Right ventricle myocardium superior (tissue), 1 donor: ENCODE results near the gene NLRP6. TPM values are rescaled to one million over a fixed set of nuclear protein-coding genes. Genes with fewer than 3 reads are reported as not detected.
A peak's percentile ranks its signal among the peaks of the same experiment; 100 is the strongest.
"Not testable (repeated sequence)": the region's sequence is repeated elsewhere in the genome, so short reads cannot be mapped to it uniquely, and the experiment has no call there.

ENCODE experiments used
- ATAC-seq: fragments of 200-7000 bp; cut with Tn5 transposase; one replicate; pipeline ENCODE4 v1.9.1; 2020; ENCODE audit warnings: mild to moderate bottlenecking; ENCODE audit not compliant: poor library complexity
- DNase-seq: peaks from one replicate; pipeline ENCODE4 v3.0.0-alpha.2; 2020
- intact Hi-C: fragments of 100-400 bp; cut with DNase I; formaldehyde crosslinking; loops from one replicate; pipeline ENCODE4 v1.11.2; 2022
- long read RNA-seq: library from polyadenylated mRNA; unstranded; transcript quantifications from one replicate; pipeline ENCODE4 v2.0.0, GENCODE V29; 2021
- total RNA-seq: library from RNA; stranded (reverse); fragmentation: NEBNext Ultra II Directional; extraction: Animal tissue kit (Norgen Biotek cat#: 25700); gene quantifications from one replicate; pipeline ENCODE4 v1.2.1, GENCODE V29; 2021
- donor health status: DM: no; HTN: yes; CAD: no; lungs with severe emphysema.

The NLRP6 gene
- total RNA-seq: 0.11 TPM
- long read RNA-seq: 0 reads

DNA sequence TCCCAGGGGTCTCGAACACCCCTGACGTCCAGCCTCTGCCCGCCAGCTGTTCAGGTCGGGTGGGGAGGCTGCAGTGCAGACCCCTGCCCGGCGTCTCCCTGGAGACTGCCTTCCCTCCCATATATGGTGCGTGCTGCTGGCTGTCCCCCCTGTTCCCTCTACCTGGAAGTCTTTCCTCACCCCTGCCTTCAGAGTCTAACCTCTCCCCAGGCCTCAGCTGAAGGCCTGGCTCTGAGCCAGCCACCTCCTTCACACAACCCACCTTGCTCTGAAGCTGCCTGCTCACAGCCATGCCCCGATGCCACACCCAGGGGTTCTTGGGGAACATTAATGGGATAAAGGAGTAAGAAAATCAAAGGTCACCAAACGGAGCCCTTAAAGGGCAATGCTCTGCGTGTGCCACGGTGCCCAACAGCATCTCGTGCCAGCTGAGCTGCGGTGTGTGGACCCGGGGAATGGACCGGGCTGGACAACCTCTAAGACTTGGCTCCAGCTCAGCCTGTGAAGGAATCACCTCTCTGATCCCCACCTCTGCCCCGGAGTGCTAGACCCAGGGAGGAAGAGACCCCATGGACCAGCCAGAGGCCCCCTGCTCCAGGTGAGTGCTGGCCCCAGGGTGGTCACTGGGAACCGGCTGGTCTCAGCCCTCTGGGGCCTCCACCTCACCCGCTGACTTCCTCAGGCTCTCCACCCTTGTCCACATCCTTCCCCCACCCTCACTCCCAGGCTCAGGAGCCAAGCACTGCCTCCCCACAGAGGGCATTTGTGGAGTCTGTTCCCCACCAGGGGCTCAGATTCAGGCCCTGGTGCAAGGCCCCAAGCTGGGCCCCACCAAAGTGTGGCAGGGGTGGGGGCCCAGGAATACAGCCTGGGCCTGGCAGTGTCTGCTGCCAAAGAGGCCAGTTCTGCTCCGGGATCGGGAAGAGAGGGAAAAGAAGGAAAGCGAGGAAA lies at the start of gene NLRP6:
Gene NLRP6 (plus strand): TSS at position 407 of the 951 bp plus-strand sequence. CDS start 163 bp downstream, at position 570.
- intact Hi-C loops: no loop called here
- DNase-seq: peak; percentile 35
- ATAC-seq: no peak

DNA sequence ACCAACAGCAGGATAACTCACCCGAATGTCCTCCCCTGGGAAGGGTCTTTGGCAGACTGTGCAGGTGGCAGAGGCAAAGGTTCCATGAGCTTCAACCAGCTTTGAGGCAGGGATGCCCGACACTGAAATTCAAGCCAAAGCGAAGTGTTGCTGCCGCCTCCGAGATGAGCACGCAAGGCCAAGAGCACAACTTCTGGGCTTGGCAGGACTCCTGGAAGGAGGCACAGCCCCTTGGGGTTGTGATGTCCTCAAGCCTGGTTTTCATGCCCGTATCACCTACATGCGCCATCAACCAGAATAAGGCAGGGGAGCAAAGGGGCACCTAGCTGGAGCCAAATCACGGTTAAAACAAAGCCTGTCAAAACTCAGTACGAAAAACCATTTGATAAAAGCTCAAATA lies 47.8 kb upstream of the NLRP6 start:
- intact Hi-C loops: no loop called here
- no peak for DNase-seq
- ATAC-seq: no peak

DNA sequence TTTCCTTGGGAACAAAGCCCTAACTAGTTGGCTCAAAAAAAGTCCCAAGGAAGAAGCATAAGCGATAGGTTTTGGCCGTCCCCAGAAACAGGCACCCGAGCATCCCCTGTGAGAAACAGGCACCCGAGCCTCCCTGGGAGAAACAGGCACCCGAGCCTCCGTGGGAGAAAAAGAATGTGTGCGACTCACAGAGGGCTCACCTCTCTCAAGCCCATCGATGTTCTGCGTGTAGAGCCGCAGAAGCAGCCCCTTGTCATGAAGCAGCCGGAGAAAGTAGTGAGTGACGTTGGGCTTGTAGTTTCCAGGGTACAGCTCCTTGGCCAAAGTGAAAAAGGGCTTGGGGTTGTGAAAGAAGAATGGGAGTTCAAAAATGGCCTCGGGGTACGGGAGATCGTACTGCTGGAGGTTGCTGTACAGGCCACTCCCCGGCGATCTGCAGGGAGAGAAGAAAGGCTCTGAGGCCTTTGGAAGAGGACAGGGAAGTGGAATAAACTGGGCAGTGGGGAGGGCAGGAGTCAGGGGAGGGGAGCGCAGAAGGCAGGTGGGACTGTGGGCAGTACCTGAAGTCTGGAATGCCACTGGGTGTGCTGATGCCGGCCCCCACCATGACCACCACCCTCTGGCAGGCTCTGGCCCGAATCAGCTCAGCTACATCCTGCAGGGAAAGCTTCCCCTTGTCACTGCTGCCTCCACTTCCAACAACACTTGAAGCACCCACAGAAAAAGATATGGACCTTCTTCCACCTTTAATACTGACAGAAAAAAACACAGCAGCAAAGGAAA lies 45.2 kb upstream of the NLRP6 start:
- intact Hi-C loops: no loop called here
- DNase-seq (no peak), ATAC-seq (no peak)

DNA sequence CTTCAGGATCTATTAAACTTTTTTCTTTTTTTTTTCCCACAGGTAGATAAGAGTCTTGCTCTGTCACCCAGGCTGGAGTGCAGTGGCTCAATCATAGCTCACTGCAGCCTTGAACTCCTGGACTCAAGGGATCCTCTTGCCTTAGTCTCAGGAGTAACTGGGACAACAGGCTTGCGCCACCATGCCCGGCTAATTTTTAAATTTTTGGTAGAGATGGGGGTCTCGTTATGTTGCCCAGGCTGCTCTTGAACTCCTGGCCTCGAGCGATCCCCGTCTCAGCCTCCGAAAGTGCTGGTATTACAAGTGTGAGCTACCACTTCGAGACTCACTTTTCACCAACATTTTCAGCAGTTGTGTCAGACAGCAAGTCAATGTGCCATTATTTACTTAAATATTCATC lies 43.0 kb upstream of the NLRP6 start:
- ATAC-seq: no peak
- intact Hi-C loops: no loop called here
- DNase-seq: no peak

DNA sequence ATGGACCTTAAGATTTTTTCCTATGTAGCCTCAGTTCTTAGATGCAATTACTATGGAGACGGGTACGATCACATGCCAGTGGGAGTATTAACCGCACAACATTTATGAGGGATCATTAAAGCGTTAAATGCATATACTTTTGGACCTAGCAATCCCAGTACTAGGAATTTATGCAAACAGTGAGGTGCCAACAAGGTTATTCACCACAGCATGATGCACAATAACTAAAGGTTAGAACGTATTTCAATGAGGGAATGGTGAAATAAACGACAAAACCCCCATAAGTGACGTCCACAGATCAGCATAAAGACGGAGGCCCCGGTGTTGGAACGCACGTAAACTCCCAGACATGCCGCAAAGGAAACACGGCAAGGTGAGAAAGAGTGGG lies 42.6 kb upstream of the NLRP6 start:
- intact Hi-C loops: no loop called here

DNA sequence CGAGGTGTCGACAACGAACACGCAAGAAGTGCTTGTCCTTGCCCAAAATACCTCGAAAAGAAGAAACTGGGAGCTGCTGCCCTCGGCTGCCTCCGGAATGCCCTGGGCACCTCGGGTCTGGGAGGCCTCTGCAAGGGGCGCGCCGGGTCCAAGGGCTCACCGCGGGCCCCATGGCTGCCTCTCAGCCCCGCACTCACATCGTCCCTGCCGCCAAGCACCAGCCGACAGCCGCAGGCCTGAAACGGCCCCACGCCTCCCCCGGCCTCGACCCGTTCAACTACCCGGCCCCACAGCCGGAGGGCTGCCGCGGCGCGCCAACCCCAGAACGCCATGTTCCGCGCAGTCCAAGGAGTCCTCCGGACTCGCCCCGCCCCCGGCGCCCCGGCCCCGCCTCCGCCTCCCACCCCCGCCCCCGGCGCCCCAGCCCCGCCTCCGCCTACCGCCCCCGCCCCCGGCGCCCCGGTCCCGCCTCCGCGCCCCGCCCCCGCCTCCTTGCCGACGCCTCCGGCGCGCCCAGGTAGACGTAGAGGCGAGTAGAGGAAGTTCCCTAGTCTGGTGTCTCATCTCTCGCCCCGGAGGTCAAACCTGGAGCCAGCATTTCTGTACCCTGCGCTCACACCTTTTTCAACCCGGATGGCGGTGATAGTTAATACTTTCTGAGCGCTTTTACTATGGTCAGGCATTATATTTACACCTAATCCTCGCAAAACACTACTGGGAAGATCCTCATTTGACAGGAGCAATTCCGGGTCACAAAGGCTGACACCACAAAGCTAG lies 42.0 kb upstream of the NLRP6 start, which contains the start of gene SIRT3:
Gene SIRT3 (minus strand): TSS at position 346 of the 777 bp plus-strand sequence. CDS start 14 bp downstream, at position 332.
- peak; percentile 88 for DNase-seq
- peak; percentile 92 for ATAC-seq
- intact Hi-C loops: no loop called here

More for the DNA sequence above, 42.6 kb upstream of the NLRP6 start:
- ATAC-seq (peak; percentile 12), DNase-seq (no peak)

DNA sequence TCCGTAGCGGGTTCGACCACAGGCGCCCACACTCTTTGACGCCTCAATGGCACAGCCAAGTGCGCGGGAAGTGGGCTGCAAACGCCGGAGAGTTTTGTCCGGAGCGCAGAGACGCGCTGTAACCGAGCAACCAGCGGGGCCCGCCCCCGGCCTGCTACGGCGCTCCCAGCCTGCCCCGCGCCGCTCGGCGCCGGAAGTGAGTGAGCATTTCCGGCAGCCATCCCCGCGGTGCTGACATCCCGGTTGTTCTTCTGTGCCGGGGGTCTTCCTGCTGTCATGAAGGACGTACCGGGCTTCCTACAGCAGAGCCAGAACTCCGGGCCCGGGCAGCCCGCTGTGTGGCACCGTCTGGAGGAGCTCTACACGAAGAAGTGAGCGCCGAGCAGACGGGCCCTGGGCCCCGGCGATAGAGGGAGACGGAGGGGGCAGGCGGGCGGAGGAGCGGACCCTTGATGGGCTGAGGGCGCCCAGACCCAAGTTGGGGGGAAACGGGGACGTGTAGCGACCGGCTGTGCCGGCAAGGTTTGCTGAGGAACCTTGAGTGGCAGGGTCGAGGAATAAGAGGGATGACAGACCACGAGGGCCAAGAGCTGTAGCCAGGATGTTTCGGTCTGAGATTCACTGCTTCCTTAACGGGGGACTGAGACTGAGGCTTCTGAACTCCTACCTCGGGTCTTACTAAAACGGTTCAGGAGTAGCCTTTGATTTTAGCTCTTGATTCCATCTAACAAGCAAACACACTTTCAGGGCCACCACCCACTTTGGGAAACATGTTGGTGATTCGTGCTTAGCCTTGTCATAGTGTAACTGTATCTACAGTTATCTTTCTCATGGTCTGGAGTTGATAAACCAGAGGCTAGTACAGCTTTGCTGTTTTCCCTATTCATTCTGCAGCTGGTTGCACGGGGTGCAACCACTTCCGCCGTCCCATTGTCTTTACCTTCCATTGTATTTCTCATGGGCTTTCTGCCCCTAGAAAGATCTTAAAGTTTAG lies 41.1 kb upstream of the NLRP6 start, which contains the start of gene PSMD13:
Gene PSMD13 (plus strand): TSS at position 203 of the 994 bp plus-strand sequence. CDS start 74 bp downstream, at position 277.
- ATAC-seq: peak; percentile 94
- peak; percentile 93 for DNase-seq
- intact Hi-C loops: no loop called here

DNA sequence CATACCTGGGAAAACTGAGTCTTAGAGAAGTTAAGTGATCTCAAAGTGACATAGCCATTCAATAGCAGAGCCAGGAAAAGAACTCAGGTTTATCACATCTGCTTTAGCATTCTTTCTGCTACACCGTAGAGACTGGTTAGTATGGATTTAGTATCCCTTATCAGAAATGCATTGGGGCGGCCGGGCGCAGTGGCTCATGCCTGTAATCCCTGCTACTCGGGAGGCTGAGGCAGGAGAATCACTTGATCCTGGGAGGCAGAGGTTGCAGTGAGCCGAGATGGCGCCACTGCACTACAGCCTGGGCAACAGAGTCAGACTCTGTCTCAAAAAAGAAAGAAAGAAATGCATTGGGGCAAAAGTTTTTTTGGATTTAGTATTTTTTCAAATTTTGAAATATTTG lies 39.9 kb upstream of the NLRP6 start:
- intact Hi-C loops, ATAC-seq, DNase-seq: not testable (repeated sequence)

DNA sequence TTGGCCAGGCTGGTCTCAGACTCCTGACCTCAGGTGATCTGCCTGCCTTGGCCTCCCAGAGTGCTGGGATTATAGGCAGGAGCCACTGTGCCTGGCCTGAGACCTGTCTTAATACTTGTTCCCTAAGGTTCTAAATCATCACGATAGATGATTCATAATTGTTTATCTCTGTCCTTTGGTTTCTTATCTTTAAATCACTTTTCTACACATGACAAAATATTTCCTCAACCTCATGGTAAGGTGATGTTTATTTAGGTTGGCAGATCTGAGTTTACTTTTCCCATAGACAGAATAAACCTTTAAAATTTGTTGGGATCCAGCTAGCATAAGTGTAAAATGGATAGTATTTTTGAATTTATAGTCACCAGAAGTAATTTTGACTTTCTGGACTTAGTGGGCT lies 37.9 kb upstream of the NLRP6 start:
- intact Hi-C loops: no loop called here
- ATAC-seq: no peak
- DNase-seq: no peak

DNA sequence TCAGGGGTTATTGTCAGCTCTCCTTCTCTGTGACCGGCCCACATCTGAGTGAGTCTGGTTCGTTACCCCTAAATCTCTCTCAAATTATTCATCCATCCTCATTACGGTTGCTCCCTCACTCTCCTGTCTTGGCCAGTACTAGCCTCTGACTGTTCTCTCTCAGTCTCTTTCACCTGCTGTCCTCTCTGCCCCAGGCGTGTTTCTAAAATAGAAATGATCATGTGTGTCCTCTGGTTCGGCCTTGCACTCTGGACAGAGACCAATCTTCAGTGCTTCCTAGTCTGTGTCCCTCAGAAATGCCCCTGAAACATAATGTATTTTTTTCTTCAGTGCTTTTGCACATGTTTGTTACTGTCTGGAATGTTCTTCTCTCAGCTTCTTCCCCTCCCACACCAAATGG lies 36.6 kb upstream of the NLRP6 start:
- ATAC-seq (peak; percentile 69), DNase-seq (no peak)
- intact Hi-C loops: no loop called here

DNA sequence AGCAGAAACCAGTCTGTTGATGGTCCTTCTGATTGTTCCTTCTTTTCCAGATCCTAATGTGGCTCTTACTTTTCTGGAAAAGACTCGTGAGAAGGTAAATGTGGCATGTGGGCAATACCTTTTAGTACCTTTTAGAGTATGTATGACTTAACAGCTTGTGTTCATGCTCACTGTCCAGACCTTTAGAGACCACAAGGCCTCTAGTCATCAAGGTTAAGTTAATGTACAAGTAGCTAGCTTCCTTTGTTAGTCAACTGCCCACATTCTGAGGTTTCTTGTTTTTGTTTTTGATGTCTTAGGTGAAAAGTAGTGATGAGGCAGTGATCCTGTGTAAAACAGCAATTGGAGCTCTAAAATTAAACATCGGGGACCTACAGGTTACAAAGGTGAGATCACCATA lies 33.8 kb upstream of the NLRP6 start:
- no peak for ATAC-seq
- intact Hi-C loops: no loop called here
- DNase-seq: no peak

DNA sequence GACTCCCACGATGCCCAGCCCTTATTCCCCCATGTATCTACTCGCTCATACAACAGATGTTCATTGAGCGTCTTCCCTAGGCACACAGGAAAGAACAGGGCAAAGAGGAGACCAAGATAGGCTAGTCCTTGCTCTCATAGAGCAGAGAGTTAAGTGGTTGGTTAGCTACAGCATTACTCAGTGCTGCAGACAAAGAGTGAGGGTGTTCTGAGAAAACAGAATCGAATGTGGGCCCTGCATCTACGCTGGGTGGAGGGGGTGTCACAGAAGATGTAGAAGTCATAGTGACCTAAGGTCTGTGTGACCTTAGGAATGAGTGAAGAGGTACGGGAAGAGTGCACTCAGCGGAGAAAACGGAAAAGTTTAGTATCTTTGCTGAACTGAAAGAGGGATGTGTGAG lies 29.1 kb upstream of the NLRP6 start:
- ATAC-seq (no peak), DNase-seq (no peak)
- intact Hi-C loops: no loop called here

DNA sequence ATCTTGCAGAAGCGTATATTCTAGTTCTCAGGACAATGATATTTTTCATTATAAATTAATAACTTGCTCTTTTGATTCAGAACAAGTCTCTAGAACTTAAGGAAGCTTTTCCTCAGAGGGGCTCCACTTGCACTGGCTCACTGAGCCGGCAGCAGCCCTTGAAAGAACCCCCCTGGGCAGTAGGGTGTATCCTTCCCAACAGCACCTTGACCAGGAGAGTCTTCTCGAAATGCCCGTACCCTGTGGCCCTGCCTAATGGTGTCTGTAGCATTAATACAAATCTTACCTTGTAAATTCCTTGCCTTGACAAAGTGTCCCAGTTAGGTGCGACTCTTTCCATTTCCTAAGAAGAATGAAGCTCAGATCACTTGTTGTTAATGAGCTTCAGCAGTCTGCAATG lies 27.9 kb upstream of the NLRP6 start:
- DNase-seq: no peak
- intact Hi-C loops: no loop called here
- no peak for ATAC-seq

DNA sequence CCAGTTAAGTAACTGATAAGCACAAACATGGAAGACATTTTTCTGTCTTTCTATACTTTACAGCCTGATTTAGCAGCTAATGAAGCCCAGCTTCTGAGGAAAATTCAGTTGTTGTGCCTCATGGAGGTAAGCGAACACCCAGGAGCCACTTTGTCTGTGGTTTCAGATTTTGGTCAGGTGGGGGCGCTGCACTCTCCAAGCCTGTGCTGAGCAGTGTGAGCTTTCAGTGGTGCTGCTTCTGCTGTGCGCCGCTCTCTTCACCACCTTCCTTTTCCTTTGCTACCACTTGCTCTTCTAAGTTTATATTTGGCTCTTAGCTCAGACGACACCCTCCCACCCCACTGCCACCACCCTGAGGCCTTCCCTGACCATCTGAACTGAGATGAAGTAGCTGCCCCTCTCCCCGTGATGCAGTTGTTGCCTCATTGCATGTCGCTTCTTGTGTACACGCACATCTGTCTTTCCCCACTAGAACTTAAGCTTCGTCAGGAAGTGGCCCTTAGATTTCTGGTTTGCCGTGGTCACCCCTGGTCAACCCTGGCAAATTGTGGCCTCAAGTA lies 27.4 kb upstream of the NLRP6 start:
- intact Hi-C loops: no loop called here
- DNase-seq: peak; percentile 72
- ATAC-seq: peak; percentile 79

DNA sequence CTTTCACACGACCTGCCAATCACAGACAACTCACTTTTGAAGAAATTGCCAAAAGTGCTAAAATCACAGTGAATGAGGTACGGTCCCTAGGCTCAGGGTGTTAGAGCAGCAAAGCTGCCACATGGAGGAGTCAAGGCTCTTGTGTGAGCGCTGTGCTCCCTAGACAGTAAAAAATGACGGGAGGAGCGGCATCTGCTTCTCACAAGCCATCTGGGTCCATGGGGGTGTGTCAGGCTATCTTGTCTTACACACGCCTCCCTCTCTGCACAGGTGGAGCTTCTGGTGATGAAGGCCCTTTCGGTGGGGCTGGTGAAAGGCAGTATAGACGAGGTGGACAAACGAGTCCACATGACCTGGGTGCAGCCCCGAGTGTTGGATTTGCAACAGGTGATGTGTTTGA lies 26.7 kb upstream of the NLRP6 start:
- ATAC-seq (no peak), DNase-seq (no peak)
- intact Hi-C loops: no loop called here

DNA sequence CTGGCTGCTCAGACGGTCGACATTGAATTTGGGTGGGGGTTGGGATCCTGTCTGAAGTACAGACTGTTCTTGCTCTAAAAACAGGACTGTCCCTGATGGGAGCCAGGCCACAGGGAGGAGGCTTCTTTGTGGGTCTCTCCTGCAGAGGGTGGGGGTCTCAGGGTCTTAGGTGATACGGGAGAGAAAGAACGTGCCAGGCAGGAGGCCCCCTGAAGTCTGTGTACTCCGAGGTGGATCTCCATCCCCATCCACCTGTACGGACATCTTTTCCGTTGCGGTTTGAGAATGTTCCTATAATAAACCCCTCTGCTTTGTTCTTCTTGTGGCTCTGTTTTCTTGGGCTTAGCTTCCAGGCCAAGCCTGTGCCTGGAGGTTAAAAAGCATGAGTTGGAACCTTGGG lies 25.5 kb upstream of the NLRP6 start:
- ATAC-seq: no peak
- intact Hi-C loops: no loop called here
- DNase-seq: no peak

DNA sequence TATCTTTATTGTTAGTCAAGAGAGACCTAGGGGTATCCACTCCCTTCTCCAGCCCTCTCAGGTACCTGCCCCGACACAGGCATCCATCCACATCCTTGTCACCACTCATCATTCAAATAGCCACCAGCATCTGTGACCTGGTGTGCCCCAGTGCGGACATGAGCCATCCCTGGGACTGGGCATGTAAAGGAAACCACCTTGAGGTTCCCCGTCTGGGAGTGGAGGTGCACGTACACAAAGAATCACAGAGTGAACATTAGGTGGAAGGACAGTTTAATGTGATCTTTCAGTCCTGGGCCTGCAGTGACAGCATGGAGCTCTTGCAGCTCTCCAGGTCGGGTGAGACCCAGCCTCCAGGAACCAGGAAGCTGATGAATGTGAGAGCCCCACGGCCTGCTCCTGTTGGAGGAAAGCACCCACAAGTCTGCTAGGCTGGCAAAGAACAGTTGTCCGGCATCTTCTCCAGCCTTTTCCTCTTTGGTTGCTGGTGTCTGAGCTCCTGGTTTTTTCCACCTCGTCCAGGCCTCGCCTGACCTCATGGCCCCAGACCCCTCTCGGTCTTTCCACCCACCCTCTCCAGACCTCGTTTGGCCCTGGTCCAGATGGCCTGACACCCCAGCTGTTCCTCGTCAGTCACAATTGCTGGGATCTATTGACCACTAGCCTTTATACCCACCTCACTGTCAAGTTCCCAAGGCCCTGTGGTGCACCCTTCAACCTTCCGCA lies 24.9 kb upstream of the NLRP6 start:
- ATAC-seq (no peak), DNase-seq (no peak)
- intact Hi-C loops: no loop called here
